Stimulated activated CD8-positive, alpha-beta memory T cell treated with anti-CD3 and anti-CD28 coated beads, Interleukin-12 subunit alpha, Interleukin-12 subunit beta, amount 100 ng/mL, for 24 hours (primary cell): ENCODE data around the gene CYSRT1.

ENCODE experiments used
- DNase-seq: peaks from one replicate; pipeline ENCODE4 v3.0.0-alpha.2; 2020; ENCODE audit errors: extremely low read depth

The CYSRT1 gene

DNA sequence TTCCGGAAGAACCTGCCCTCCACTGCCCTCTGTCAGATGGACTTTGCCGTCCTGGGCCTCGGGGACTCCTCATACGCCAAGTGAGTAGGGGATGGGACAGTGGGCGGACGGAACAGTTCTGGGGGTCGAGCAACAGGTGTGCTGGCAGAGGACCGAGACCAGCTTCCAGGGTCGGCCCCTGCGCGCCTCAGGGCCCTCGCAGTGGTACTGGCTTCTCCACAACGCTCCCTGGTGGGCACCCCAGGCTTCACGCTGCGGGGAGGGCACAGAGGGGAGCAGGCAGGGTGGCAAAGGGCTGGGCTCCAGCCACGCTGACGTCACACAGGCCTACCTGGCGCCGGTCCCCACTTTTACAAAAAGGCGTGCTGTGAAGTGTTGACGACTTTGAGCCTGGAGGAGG lies 12.5 kb upstream of the CYSRT1 start:
- no peak for DNase-seq

DNA sequence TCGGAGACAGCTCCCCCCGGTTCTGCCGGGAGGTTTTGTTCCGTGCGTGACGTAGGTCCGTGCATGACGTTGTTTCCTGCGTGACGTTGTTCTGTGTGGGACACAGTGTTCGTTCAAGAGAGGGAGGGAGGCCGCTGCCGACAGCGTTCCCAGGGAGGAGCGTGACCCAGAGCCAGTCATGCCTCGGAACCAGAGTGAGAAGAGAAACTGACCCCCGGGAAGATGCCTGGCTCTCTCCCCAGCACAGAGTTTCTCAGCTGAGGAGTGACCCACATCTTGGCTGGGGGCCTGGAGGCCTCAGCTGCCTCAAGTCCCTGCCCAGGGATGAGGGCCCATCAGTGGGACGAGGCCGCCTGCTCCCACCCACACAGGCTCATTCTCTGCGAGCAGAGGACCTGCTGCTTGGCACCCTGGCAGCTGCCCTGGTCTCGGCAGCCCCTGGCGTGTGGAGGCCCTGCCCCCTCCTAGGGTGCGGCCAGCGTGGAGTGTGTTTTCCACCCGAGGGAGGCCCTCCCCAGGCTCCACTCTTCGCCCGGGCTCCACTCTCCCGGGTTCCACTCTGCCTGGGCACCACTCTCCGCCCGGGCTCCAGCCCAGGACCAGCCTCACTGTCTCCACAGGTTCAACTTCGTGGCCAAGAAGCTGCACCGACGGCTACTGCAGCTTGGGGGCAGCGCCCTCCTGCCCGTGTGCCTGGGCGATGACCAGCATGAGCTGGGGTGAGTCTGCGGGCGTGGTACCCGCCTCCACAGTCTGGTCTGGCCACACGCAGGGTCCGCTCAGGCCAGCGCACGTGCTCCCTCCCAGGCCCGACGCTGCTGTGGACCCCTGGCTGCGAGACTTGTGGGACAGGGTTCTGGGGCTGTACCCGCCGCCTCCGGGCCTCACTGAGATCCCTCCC lies 11.6 kb upstream of the CYSRT1 start:
- no peak for DNase-seq

DNA sequence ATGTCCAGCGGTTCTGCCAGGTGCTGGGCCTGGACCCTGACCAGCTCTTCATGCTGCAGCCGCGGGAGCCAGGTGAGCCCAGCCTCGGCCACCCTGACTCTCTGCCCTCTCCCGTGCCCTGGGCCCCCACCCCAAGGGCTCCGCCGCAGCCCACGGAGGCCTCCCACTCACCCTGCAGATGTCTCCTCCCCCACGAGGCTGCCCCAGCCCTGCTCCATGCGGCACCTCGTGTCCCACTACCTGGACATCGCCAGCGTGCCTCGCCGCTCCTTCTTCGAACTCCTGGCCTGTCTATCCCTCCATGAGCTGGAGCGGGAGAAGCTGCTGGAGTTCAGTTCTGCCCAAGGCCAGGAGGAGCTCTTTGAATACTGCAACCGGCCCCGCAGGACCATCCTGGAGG lies 10.4 kb upstream of the CYSRT1 start:
- DNase-seq, result no peak

DNA sequence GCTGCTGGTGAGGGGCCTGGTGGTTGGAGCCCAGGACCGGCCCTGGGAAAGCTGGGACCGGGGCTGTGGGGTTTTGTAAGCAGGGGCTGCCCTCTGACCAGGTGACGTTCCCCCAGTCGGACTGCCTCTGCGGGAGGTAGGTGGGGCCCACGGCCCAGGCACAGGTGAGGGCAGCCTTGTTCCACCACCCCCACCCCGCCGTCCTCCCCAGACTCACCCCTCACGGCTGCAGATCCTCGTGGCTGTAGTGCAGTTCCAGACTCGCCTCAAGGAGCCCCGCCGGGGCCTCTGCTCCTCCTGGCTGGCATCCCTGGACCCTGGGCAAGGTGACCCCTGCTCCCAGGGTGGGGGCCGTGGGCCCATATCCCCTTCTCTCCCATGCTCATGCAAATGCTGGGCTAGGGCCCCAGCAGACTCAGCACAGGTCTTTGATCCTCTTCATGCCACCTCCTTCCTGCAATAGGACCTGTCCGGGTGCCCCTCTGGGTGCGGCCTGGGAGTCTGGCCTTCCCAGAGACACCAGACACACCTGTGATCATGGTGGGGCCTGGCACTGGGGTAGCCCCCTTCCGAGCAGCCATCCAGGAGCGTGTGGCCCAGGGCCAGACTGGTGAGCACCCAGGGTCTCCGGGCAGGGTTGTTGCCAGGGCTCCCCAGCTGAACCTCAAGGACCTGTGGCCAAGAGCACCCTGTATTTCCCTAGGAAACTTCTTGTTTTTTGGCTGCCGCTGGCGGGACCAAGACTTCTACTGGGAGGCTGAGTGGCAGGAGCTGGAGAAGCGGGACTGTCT lies 9.6 kb upstream of the CYSRT1 start:
- DNase-seq, result no peak

DNA sequence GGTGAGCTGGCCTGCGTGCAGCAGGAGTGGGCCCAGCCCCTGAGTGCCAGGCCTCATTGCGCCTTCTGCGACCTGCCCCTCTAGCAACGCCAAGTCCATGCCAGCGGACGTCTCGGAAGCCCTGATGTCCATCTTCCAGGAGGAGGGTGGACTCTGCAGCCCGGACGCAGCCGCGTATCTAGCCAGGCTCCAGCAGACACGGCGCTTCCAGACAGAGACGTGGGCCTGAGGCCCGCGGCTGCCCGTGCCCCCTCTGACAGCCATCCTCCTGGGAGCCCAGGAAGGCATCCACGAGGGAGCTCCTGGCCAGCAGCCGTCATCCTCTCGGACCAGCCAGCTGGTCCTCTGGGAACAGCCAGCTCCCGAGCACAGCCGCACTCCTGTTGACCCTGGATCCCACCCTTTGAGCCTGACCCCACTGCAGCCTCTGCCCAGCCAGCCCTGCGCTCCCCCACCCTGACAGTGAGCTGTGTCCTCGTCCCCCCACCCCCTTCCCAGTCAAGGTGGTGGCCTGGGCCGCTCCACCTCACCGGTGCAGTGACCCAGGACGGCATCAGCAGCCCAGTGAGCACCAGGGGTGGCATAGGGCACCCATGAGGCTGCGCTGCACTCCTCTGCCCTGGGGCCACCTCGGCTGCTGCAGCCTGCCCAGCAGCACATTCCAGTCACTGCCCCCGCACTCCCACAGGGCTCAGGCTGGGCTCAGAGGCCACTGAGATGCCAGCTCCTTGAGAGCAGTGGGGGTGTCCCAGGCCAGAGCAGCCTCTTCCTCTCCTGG lies 8.6 kb upstream of the CYSRT1 start:
- no peak for DNase-seq

DNA sequence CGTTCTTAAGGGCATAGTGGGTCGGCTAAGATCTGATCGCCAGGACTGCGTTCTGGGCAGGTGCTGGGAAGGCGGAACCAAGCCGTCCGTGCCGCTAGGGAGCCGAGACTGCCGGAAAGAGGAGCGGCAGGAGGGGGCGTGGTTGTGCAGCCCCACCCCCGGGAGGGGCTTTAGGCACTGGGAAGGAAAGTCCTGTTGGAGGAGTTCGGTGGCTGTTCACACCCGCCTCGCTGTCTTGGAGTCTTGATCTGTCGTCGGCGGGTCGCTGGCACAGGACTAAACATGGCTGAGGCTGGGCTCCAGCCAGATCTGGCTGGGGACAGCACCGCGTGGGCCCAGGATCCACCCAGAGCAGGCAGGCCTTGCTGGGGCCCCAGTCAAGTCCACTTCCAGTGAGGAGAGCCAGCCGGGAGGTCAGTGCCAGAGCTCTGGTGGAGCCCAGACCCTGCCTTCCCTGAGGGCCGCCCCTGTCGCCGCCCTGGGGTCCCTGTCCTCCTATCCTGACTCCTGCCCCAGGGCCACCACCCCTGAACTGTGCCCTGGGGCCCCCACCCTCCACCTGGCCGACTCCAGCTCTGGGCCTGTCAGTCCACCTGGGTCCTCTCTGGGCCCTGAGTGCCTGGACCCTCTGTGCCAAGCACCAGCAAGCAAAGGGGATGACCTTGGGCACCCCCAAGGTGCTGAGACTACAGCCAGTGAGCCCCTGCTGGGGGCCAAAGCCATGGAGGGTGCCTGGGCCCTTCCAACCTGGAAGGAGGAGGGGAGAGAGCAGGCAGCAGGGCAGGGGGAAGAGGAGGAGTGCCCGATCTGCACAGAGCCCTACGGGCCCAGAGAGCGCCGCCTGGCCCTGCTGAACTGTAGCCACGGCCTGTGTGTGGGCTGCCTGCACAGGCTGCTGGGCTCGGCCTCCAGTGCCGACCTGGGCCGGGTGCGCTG lies 7.4 kb upstream of the CYSRT1 start:
- no peak for DNase-seq

DNA sequence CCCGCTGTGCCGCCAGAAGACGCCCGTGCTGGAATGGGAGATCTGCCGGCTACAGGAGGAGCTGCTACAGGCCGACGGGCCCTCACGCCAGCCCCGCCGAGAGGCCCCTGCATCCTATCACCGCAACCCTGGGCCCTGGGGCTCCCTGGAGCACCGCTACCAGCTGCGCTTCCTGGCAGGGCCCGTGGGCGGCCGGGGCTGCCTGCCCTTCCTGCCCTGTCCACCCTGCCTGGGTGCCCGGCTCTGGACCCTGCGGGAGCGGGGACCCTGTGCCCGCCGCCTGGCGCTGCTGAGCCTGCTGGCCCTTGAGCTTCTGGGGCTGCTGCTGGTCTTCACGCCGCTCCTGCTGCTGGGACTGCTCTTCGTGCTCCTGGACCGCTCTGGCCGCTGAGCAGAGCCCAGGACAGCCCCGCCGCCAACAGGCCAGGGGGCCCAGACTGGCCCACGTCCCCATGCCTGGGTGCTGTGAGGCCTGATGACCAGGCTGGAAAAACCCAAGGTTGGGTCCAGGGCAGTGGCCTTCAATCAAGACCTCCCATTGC lies 6.7 kb upstream of the CYSRT1 start:
- no peak for DNase-seq

DNA sequence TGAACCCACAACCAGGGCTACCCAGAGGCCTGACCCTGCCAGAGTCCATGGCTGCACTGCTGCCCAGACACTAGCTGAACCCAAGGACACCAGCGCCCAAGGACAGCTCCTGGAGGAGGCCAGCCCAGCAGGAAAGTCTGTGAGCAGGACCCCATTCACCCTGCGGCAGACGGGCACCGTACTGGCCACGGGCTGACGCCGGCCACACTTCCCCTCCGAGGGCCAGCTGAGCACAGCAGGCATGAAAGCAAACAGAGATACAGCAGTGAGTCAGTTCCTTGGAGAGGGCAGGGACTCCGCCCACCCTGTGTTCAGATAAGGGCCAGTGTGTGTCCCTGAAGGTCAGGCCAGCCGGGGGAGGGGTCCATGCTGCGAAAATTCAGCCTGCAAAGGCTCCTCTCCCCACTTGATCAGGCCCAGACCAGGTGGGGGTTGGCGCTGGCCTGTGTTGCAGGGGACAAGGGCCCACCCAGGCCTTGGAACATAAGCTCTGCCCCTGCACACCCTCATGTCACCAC lies 6.2 kb upstream of the CYSRT1 start:
- DNase-seq, result no peak

DNA sequence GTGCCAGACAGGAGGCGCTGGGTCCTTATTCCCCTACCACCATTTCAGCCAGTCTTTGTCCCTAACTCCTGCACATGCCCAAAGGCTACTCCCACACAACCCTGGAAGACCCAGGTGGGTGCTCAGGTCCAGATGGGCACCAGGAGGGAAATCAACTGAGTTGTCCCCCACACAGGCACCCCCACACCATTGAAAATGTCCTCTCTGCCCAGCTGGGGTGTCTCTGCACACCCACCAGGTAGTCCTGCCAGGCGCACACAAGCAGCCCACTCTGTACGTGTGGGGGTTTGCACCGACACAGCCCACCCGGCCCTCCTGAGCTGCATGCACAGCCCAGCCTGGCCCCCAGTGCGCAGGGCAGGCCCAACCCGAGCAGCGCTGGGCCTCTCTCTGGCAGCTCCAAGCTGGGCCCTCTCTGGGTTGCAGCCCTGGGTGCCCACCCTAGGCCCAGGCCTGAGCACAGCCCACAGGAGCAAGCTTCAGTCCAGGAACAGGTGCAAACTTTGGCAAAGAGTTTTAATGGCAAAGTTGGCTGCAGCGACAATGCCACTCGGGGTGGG lies 5.1 kb upstream of the CYSRT1 start:
- DNase-seq, result no peak

DNA sequence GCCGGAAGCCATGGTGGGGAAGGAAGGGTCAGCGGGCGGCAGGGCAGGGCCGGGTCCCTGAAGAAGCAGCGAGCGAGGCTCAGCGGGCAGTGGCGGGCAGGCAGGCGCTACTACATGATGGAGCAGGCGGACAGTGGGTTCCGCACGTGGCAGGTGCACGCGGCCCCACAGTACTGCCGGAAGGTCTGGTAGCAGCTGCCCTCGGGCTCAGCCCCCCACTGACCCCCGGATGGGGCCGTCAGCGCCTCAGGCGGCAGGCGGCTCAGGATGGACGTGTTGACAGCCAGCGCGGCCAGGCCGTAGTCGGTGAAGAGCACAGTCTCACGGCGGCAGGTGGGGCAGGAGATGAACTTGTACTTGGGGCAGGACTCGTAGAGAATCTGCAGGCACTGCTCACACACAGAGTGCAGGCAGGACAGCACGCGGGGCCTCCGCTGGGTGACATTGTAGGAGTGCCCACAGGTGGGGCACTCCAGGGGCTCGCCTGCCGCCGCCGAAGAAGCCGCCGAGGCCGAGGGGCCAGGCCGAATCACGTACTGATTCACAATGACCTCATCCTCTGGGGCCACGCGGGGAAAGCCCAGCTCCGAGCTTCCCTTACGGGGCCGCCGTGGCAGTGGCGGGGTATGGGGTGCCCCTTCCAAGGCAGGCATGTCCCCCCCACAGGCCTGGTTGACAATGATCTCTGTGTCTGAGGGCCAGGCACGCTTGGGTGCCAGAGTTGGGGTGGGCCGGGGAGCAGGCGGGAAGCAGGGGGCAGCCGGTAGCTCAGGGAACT lies 4.5 kb upstream of the CYSRT1 start:
- DNase-seq, result no peak

DNA sequence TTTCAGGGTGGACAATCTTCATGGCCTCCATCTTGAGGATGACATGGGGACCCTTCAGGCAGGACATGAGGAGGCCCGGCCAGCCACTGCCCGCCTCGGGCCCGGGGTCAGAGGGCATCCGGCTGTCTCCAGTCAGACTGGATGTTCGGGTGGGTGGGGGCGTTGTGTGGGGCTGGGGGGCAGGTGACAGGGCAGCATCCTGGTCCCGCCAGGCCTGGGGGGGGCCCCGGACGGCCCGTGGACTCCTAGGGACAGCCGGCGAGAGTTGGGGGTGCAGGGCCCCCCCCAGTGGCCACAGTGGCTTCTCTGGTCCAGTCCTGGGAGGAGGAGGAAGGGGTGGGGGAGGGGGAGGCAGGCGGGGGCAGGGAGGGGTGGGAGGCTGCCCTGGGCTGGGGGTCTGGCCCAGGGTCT lies 3.9 kb upstream of the CYSRT1 start:
- DNase-seq, result no peak

DNA sequence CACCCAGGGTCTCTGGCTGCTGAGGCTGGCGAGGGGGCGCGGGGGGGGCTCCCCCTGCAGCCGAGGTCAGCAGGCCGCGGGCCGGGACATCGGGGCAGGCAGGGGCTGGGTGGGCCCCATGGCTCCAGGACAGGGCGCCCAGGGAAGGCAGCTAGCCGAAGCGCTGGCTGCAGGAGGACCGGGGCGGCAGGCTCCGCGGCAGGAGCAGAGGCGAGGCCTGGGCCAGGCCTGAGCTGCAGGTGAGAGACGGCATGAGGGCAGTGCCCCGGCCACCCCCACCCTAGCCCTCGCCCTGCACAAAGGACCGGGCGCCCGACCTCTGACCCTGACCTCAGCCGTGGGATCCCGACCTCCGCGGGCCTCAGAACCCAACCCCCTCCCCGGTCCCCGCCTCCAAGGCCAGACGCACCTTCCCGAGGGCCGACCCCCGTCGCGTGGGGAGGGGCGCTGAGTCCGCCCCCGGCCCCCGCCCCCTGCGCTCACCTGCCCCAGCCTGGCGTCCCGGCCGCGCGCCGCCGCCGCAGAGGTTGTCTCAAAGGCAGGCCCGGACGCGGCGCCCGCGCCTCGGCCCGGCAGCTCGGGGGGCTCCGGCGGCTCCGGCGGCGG lies 3.4 kb upstream of the CYSRT1 start:
- DNase-seq, result no peak

DNA sequence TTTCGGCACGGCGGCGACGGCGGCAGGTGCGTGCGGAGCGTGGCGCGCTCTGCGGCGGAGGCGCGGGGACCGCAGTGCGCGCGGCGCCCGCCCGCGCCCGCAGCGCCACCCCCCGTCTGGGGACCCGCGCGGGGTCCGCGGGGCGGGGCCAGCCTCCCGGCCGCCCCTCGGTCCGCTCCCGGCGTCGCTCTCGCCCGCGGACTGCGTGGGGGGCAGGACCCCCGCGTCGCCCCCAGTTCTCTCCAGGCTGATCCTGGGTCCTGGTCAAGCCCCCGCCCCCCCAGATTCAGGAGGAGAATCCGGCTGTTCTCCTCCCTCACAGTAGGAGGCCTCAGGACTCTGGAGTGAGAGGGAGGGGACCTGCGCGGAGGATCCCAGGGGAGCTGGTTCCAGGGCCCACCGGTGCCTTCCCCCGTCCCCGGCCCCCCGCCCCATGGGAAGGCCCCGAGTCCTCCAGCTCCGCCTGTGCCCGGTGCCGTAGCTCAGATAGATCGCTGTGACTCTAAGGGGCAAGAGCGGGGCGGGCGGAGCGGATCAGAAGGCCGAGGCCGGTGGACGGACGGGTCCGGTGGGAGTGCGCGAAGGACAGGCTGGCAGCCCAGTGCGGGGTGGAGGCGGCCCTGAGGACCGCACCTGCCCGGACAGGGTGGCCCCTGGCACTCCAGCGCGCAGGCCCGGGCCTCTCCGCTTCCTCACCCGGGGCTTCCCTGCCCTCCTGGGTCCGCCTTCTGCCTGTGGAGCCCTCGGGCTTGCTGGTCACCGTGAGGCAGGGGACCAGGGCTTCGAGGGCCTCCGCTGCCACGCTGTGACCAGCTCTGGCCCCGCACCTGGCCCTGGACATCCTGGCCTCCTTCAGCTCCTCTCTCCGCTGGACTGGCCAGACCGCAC lies 2.5 kb upstream of the CYSRT1 start, which contains the start of gene RNF208:
Gene RNF208 (minus strand): TSS at position 51 of the 888 bp plus-strand sequence. CDS start 1,028 bp downstream, outside the sequence.
- no peak for DNase-seq

DNA sequence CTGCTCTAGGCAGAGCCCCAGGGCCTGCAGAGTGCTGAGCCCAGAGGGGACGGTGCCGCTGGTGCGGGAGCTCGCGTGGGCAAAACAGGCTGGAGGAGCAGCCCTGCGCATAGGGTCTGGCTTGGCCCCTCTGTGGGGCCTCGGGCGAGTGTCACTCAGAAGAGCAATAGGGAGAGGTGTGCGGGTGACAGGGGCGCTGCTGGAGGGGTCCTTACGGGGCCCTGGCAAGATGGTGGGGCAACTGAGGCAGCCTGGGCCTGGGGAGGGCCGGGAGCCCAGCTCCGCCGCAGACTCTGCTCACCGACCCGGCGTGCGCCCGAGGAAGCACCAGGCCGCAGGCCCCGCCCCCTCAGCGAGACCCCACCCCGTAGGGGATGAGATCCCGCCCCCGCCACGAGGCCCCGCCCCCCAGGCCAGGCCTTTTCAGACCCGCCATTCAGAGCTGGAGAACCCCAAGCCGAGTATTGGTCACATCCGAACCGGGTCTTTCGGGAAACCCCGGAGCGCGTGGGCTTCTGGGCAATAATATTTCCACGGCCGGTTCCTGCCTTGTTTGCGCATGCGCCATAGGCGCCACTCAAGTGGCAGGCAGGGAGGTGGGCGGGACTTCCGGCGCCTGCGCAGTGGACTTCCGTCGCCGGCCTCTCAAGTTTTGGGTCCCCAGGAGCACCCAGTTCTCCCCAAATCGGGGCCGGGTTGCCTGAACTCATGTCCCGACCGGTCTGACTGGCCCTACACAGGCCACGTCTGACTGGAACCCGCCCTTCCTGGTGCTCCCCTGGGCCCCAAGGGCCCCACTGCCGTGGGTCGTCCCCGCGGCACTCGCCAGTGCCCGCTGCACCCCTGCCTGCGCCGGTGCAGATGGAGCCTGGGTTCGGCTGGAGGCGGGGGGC lies 1.6 kb upstream of the CYSRT1 start:
- DNase-seq, result peak; percentile 94

DNA sequence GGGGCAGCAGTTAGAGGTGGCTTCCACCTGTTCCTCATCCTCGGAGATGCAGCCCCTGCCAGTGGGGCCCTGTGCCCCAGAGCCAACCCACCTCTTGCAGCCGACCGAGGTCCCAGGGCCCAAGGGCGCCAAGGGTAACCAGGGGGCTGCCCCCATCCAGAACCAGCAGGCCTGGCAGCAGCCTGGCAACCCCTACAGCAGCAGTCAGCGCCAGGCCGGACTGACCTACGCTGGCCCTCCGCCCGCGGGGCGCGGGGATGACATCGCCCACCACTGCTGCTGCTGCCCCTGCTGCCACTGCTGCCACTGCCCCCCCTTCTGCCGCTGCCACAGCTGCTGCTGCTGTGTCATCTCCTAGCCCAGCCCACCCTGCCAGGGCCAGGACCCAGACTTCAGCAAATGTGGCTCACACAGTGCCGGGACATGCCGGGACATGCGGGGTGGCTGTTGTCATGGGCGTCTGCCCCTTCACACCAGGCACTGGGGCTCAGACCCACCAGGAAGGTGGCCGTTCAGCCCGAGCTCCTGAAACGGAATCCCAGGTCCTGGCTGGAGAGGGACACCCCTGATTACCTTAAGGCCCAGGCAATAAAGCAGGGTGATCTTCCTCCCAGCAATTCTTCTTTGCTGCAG lies 841 bp downstream of the CYSRT1 start:
- no peak for DNase-seq

DNA sequence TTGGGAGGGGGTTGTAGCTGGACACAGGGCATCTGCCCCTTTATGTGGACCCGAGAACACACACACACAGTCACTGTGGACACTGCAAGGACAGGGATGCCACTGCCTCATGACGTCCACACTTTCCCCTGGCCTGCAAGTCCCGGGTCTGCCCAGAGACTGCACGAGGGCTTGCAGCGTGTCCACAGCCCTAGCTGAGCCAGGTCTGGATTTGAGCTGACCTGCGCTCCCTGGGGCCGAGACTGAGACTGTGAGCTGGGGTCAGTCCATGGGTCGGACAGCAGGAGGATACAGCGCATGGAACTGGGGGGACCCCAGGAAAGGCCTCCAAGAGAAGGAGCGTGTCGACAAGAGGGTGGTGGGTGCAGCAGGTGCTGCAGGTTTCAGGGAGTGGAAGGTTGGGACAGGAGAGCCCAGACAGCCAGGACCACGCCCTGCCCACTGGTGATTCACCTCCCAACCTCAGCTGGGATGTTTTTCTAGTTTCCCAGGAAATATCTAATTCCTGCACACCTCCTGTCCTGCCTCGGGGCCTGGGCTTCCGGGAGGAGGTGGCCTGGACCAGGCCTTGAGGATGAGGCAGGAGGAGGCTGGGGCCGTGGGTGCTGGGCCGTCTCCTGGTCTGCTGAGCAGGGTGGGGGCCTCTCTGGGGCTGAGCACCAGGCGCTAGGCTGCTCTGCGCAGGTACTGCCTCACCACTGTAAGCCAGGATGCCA lies 1.5 kb downstream of the CYSRT1 start:
- DNase-seq, result no peak
